Lower leg skin (tissue), 3 donors: ENCODE results near the gene CPN1.

ENCODE experiments used
- POLR2A ChIP-seq, 2 donors: fragments of 450-650 bp; IDR thresholded peaks; one replicate each; pipeline ENCODE4 v1.6.1; 2016 to 2017; ENCODE audit warnings: antibody characterized with exemption in 2 of 2, mild to moderate bottlenecking in 1 of 2, moderate library complexity in 1 of 2
- TF ChIP-seq, protein P1 (sequence below), 3 donors: fragments of 450-650 bp; IDR thresholded peaks; one replicate each; pipeline ENCODE4 v1.5.1; 2016; ENCODE audit warnings: antibody characterized with exemption in 3 of 3, mild to moderate bottlenecking in 3 of 3, moderate library complexity in 2 of 3

DNA sequence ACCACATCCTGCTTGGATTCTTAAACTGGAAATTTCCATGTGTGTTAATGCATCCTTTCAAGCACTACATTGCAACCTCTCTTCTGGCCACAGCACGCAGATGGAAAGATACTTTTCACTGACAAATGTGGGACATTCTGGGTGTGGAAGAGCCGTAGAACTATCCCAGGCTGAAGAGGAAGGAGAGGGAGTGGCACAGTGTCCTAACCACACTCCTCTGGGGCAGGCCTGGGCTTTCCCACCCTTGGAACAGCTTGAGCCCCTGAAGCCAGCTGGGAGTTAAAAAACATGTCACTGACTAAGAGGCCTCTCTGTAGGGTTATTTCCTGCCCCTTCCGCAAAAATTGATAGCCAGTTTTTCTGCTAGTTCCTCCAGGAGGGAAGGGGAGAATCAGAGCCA, 37.9 kb downstream of the CPN1 start:
- TF ChIP-seq, protein P1, sequence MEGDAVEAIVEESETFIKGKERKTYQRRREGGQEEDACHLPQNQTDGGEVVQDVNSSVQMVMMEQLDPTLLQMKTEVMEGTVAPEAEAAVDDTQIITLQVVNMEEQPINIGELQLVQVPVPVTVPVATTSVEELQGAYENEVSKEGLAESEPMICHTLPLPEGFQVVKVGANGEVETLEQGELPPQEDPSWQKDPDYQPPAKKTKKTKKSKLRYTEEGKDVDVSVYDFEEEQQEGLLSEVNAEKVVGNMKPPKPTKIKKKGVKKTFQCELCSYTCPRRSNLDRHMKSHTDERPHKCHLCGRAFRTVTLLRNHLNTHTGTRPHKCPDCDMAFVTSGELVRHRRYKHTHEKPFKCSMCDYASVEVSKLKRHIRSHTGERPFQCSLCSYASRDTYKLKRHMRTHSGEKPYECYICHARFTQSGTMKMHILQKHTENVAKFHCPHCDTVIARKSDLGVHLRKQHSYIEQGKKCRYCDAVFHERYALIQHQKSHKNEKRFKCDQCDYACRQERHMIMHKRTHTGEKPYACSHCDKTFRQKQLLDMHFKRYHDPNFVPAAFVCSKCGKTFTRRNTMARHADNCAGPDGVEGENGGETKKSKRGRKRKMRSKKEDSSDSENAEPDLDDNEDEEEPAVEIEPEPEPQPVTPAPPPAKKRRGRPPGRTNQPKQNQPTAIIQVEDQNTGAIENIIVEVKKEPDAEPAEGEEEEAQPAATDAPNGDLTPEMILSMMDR (IDR thresholded peaks at IDR 0.05): no peak
- TF ChIP-seq POLR2A (IDR thresholded peaks at IDR 0.05): no peak
